Heart right ventricle (tissue), 16 donors: ENCODE measurements around the gene XKR3. TPM values are rescaled to one million over a fixed set of nuclear protein-coding genes. Genes with fewer than 3 reads are reported as not detected.

ENCODE experiments used
- ATAC-seq, 8 donors: fragments of 200-7000 bp; cut with Tn5 transposase; one replicate each; pipeline ENCODE4 v1.9.1; 2020; ENCODE audit warnings: mild to moderate bottlenecking in 8 of 8, moderate library complexity in 8 of 8, moderate number of reproducible peaks in 1 of 8
- DNase-seq, 2 donors: peaks; one replicate each; pipeline ENCODE4 v3.0.0-alpha.2; 2020
- H3K27ac ChIP-seq, 10 donors: fragments of 200-600 bp; sonication (generic) in 2 of 10; one replicate each; pipeline versions ENCODE4 v1.5.0 to v1.8.0; 2020 to 2022; ENCODE audit warnings: mild to moderate bottlenecking in 3 of 10
- H3K27me3 ChIP-seq, 7 donors: fragments of 200-600 bp; one replicate each; pipeline ENCODE4 v1.8.0; 2021 to 2022; ENCODE audit warnings: mild to moderate bottlenecking in 2 of 7
- H3K36me3 ChIP-seq, 9 donors: fragments of 200-600 bp; sonication (generic) in 1 of 9; one replicate each; pipeline versions ENCODE4 v1.5.0 to v1.8.0; 2020 to 2022; ENCODE audit warnings: mild to moderate bottlenecking in 2 of 9
- H3K4me1 ChIP-seq, 9 donors: fragments of 200-600 bp; sonication (generic) in 1 of 9; one replicate each; pipeline versions ENCODE4 v1.5.0 to v1.8.0; 2020 to 2022; ENCODE audit warnings: mild to moderate bottlenecking in 4 of 9
- H3K4me3 ChIP-seq, 10 donors: fragments of 200-600 bp; sonication (generic) in 2 of 10; one replicate each; pipeline versions ENCODE4 v1.5.0 to v1.8.0; 2020 to 2022; ENCODE audit warnings: mild to moderate bottlenecking in 7 of 10, moderate library complexity in 2 of 10
- H3K9me3 ChIP-seq, 11 donors: fragments of 200-600 bp in 10 of 11; sonication (generic) in 2 of 11; one replicate each; pipeline versions ENCODE4 v1.5.0 to v1.8.0; 2013 to 2022; ENCODE audit warnings: mild to moderate bottlenecking in 2 of 11, control low read depth in 1 of 11, moderate library complexity in 1 of 11
- WGBS, 2 donors: extraction: QIAGEN DNeasy Blood & Tissue Kit; methylation state at CpG; one replicate each; pipeline ENCODE4 v1.1.7; 2013; ENCODE audit warnings: inconsistent platforms in 1 of 2; 5-methylcytosine and 5-hydroxymethylcytosine counted together
- intact Hi-C, 10 donors: fragments of 100-400 bp; cut with DNase I; formaldehyde crosslinking; loops; one replicate each; pipeline versions ENCODE4 v1.11.1 to v1.14.2; 2022
- polyA plus RNA-seq, 2 donors: library from polyadenylated mRNA; stranded (reverse); fragments of 200-250 nt; gene quantifications; one replicate each; pipeline ENCODE4 v1.2.3, GENCODE V29; 2013
- total RNA-seq, 10 donors: library from RNA; stranded (reverse); fragmentation: NEBNext Ultra II Directional in 3 of 10; extraction: Animal tissue kit (Norgen Biotek cat#: 25700) in 3 of 10; gene quantifications; one replicate each; pipeline versions ENCODE4 v1.2.1 to v1.2.4, GENCODE V29; 2021 to 2023
- TF ChIP-seq, protein P1 (sequence below), 9 donors: fragments of 200-600 bp; sonication (generic) in 2 of 9; IDR thresholded peaks; one replicate each; pipeline versions ENCODE4 v1.5.0 to v1.8.0; 2021 to 2022; ENCODE audit warnings: antibody characterized with exemption in 9 of 9, mild to moderate bottlenecking in 5 of 9, moderate library complexity in 1 of 9
- donor health status: Arrhythmogenic right ventricular cardiomyopathy.
- donor health status: ischemic (EF 13 %, LVEDD 7.1; RV severe dilation, severe dysfunction).
- donor health status: healthy with polysubstance abuse.
- donor health status: DM: no; HTN: yes; CAD: no.
- donor health status: DM: no; HTN: no; CAD: no.
- donor health status: ischemic (EF 25% LVEDD 6.9; RV normal size, moderate dysfunction).
- donor health status: ischemic (EF 25% LVEDD 5.7; RV mildly dilated, moderate dysfunction).
- donor health status: healthy.
- donor health status: DM: yes; HTN: yes; CAD: no.
- donor health status: Ischemic cardiomyopathy.
- donor health status: ischemic (EF 35%, LVEDD 5.7; RV mildly dilated, moderate dysfunction).
- donor health status: nonischemic (EF 11% LVEDD 7.7; RV severe dilation, severe dysfunction).
- donor health status: DM: yes; HTN: yes; CAD: no.
- donor health status: PGD.
- donor health status: ischemic (EF 29% LVEDD 5.4; RV normal size, mild dysfunction).
- donor health status: nonischemic (EF 23%, LVEDD 6.1; RV moderate dilation, normal function).

Gene XKR3
- total and polyA plus RNA-seq, 12 donors = not detected

DNA sequence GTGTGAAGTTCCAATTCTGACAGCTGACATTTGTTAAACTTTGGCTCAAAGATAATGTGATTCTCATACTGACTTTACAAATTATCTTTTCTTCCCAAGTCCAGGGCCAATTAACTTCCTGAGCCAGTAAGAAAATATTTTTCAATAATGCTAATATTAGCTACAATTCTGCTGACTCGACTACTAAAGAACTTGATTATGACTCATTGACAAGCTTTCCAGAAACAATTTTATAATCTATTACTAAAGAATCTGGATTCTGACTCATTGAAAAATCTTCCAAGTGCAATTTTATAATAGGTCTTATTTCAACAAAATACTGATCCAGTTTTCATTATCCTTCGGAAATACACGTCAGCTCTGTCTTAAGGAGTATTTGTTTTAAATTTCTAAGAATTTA, 12.9 kb upstream of the XKR3 start:
- no peak overlapping the region for H3K27ac ChIP-seq
- H3K36me3 ChIP-seq = no peaks in the 10 kb centered on the region
- TF ChIP-seq, protein P1, sequence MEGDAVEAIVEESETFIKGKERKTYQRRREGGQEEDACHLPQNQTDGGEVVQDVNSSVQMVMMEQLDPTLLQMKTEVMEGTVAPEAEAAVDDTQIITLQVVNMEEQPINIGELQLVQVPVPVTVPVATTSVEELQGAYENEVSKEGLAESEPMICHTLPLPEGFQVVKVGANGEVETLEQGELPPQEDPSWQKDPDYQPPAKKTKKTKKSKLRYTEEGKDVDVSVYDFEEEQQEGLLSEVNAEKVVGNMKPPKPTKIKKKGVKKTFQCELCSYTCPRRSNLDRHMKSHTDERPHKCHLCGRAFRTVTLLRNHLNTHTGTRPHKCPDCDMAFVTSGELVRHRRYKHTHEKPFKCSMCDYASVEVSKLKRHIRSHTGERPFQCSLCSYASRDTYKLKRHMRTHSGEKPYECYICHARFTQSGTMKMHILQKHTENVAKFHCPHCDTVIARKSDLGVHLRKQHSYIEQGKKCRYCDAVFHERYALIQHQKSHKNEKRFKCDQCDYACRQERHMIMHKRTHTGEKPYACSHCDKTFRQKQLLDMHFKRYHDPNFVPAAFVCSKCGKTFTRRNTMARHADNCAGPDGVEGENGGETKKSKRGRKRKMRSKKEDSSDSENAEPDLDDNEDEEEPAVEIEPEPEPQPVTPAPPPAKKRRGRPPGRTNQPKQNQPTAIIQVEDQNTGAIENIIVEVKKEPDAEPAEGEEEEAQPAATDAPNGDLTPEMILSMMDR (IDR thresholded peaks at IDR 0.05) = no peak
- intact Hi-C loops = no loop called here
- ATAC-seq = no peak
- no peak overlapping the region for H3K4me3 ChIP-seq
- DNase-seq = no peak
- no peaks in the 10 kb centered on the region for H3K9me3 ChIP-seq
- H3K4me1 ChIP-seq = peaks cover 0 to 4% (median 0%) of the 10 kb centered on the region in 9 donors
- peaks cover 0 to 7% (median 0%) of the 10 kb centered on the region in 7 donors for H3K27me3 ChIP-seq
- 66 to 76% methylated on average over 3 of the region's 3 CpGs for WGBS, 2 donors

DNA sequence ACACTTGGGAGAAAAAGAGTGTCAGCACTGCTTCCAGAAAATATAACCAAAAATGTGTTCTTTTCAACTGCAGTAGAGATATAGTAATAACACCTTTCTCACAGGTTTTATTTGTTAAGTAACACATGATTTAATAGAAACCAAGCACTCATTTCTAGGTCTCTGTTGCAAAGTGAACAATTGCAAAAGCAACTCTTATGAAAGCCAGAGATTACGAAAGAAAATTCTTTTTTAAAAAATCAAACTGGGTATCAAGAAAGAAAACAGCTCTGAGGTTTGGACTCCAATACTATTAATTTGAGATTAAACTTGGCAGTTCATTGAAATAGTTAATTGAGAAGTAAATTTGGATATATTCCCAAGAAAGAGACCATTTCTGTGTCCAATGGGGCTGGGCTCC, 9.8 kb upstream of the XKR3 start:
- no peaks in the 10 kb centered on the region for H3K9me3 ChIP-seq
- ATAC-seq (no peak), DNase-seq (no peak)
- H3K4me1 ChIP-seq = peaks cover 0 to 4% (median 0%) of the 10 kb centered on the region in 9 donors
- H3K36me3 ChIP-seq = no peaks in the 10 kb centered on the region
- peaks cover 0 to 7% (median 0%) of the 10 kb centered on the region in 7 donors for H3K27me3 ChIP-seq
- WGBS, 2 donors = 84 to 94% methylated on average over 1 of the region's 1 CpG
- no peak overlapping the region for H3K4me3 ChIP-seq
- H3K27ac ChIP-seq = no peak overlapping the region
- intact Hi-C loops = no loop called here
- TF ChIP-seq, protein P1 (IDR thresholded peaks at IDR 0.05) = no peak

DNA sequence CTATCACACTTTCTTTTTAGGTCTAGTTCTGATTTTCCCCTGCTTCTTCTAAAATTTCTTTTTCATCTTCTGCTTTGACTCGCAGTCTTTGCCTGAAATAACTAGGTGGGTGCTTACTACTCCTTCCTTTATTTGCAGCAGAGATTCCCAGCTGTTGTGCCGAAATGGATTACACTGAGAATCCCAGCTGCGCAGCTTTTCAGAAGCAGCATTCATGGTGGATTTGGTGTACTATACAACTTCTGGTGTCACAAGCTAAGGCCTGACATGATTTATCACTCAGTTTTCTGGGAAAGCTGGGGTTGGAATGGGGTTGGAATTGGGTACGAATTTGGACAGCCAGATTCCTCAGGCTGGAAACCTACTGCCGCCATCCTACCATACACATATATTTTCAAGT, 6.0 kb upstream of the XKR3 start:
- DNase-seq (no peak), ATAC-seq (no peak)
- peaks cover 0 to 4% (median 0%) of the 10 kb centered on the region in 9 donors for H3K4me1 ChIP-seq
- H3K27me3 ChIP-seq = peaks cover 0 to 7% (median 0%) of the 10 kb centered on the region in 7 donors
- 78 to 83% methylated on average over 5 of the region's 5 CpGs for WGBS, 2 donors
- TF ChIP-seq, protein P1 (IDR thresholded peaks at IDR 0.05) = no peak
- no peak overlapping the region for H3K27ac ChIP-seq
- H3K9me3 ChIP-seq = no peaks in the 10 kb centered on the region
- no peaks in the 10 kb centered on the region for H3K36me3 ChIP-seq
- H3K4me3 ChIP-seq = no peak overlapping the region
- intact Hi-C loops = no loop called here

DNA sequence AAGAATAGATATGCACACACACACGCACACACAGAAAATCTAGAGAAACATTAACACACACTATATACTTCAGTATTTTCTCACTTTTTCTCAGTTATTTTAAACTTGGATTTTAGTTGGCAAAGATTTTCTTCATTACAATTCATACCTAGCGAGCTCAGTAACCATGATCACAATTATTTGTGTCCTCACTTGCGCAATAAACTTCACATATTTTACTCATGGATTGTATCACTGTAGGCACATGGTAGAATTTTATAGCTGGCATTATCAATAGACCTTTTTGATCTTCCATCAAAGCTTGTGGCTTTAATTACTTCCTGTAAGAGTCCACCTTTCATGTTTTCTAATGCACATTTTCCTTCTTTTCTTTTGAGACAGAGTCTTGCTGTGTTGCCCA, 4.8 kb upstream of the XKR3 start:
- WGBS, 2 donors = 87 to 90% methylated on average over 3 of the region's 3 CpGs
- peaks cover 0 to under 1% (median 0%) of the 10 kb centered on the region in 9 donors for H3K4me1 ChIP-seq
- intact Hi-C loops = no loop called here
- H3K4me3 ChIP-seq = no peak overlapping the region
- no peak overlapping the region for H3K27ac ChIP-seq
- no peak for ATAC-seq
- no peaks in the 10 kb centered on the region for H3K27me3 ChIP-seq
- no peaks in the 10 kb centered on the region for H3K9me3 ChIP-seq
- H3K36me3 ChIP-seq = no peaks in the 10 kb centered on the region
- TF ChIP-seq, protein P1 (IDR thresholded peaks at IDR 0.05) = no peak
- DNase-seq = no peak
